HepG2 (cell line): ENCODE data around the gene ZBTB20.

Source experiments
- CAMTA2 ChIP-seq: sonication (generic); formaldehyde crosslinking; IDR thresholded peaks from 2 replicates; pipeline ENCODE4 v1.4.0; 2020; ENCODE audit warnings: mild to moderate bottlenecking, missing genetic modification reagents, borderline replicate concordance
- HNRNPUL1 ChIP-seq: fragments of 200-400 bp; formaldehyde crosslinking; IDR thresholded peaks from 2 replicates; pipeline ENCODE4 v1.6.1; 2017; ENCODE audit warnings: low read depth, mild to moderate bottlenecking, low read length, moderate library complexity
- MTA3 ChIP-seq: sonication (generic); formaldehyde crosslinking; IDR thresholded peaks from 2 replicates; pipeline ENCODE4 v1.4.0; 2020; ENCODE audit warnings: missing genetic modification reagents
- NR1H2 ChIP-seq: sonication (generic); formaldehyde crosslinking; IDR thresholded peaks from 2 replicates; pipeline ENCODE4 v1.8.1; 2022; ENCODE audit warnings: low read depth, missing genetic modification reagents, borderline replicate concordance
- POLR2AphosphoS5 ChIP-seq: IDR thresholded peaks from 2 replicates; pipeline ENCODE4 v1.6.1; 2012; ENCODE audit warnings: low read depth, low read length
- RFXAP ChIP-seq: sonication (generic); formaldehyde crosslinking; IDR thresholded peaks from 2 replicates; pipeline ENCODE4 v1.4.0; 2020; ENCODE audit warnings: missing genetic modification reagents, borderline replicate concordance
- ZBTB7A ChIP-seq: sonication (generic); formaldehyde crosslinking; IDR thresholded peaks from 2 replicates; pipeline ENCODE4 v1.8.0; 2022; ENCODE audit warnings: mild to moderate bottlenecking, missing genetic modification reagents
- ZNF234 ChIP-seq: sonication (generic); formaldehyde crosslinking; conservative IDR thresholded peaks from 2 replicates; pipeline ENCODE4 v1.5.1; 2020; ENCODE audit warnings: mild to moderate bottlenecking, missing genetic modification reagents
- ZSCAN29 ChIP-seq: sonication (generic); formaldehyde crosslinking; conservative IDR thresholded peaks from 2 replicates; pipeline ENCODE4 v1.4.0; 2020; ENCODE audit warnings: mild to moderate bottlenecking, missing genetic modification reagents
- TF ChIP-seq, protein P1 (sequence below): sonication (generic); formaldehyde crosslinking; IDR thresholded peaks from 2 replicates; pipeline ENCODE4 v1.5.0; 2020; ENCODE audit warnings: mild to moderate bottlenecking, missing genetic modification reagents, moderate library complexity
- TF ChIP-seq, protein P2 (sequence below): IDR thresholded peaks from 2 replicates; pipeline ENCODE4 v1.6.1; 2016; ENCODE audit warnings: mild to moderate bottlenecking, missing biosample characterization, missing genetic modification reagents

DNA sequence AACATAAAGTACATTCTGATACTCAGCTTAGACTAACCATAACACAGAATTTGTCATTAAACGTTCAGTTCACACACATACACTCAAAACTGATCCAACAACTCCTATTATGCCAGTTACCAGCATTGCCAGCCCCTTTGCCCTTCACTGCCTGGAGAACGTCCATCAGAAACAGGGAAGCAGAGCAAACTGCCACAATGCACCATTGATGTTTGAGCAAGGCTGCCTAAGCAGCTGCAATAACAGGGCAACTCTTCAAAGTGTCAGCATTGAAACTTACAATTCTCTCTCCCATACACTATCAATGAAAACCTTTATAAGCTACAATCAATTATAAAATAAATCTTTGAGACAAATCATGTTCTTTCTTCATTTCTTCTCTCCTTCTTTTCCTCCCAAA is 85.1 kb downstream of the ZBTB20 start:
- TF ChIP-seq POLR2AphosphoS5 (no peak), HNRNPUL1 (no peak), MTA3 (no peak), NR1H2 (CRISPR knock-in tag) (no peak), ZNF234 (CRISPR knock-in tag) (no peak), CAMTA2 (CRISPR knock-in tag) (no peak), ZSCAN29 (CRISPR knock-in tag) (no peak), RFXAP (CRISPR knock-in tag) (no peak), ZBTB7A (CRISPR knock-in tag) (no peak)
- TF ChIP-seq, protein P1, sequence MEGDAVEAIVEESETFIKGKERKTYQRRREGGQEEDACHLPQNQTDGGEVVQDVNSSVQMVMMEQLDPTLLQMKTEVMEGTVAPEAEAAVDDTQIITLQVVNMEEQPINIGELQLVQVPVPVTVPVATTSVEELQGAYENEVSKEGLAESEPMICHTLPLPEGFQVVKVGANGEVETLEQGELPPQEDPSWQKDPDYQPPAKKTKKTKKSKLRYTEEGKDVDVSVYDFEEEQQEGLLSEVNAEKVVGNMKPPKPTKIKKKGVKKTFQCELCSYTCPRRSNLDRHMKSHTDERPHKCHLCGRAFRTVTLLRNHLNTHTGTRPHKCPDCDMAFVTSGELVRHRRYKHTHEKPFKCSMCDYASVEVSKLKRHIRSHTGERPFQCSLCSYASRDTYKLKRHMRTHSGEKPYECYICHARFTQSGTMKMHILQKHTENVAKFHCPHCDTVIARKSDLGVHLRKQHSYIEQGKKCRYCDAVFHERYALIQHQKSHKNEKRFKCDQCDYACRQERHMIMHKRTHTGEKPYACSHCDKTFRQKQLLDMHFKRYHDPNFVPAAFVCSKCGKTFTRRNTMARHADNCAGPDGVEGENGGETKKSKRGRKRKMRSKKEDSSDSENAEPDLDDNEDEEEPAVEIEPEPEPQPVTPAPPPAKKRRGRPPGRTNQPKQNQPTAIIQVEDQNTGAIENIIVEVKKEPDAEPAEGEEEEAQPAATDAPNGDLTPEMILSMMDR, result no peak
- TF ChIP-seq, protein P2, sequence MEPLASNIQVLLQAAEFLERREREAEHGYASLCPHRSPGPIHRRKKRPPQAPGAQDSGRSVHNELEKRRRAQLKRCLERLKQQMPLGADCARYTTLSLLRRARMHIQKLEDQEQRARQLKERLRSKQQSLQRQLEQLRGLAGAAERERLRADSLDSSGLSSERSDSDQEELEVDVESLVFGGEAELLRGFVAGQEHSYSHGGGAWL (CRISPR knock-in tag), result no peak
